ENCODE data around the gene ROR1. TPM values are rescaled to one million over a fixed set of nuclear protein-coding genes. Genes with fewer than 3 reads are reported as not detected.

ROR1 gene
- total and polyA plus RNA-seq, 2 donors (not counting 3 experiments of a cell fraction or from before 2014, with no cell fraction given), result 2.6 to 3.5 TPM

GRCh38 chr1:63804829-63805484 lies 31.1 kb downstream of the ROR1 start:
- intact Hi-C loops (cut with micrococcal nuclease) (no loop called here), dilution Hi-C loops (cut with MboI; ENCODE audit: extremely low pct_ligation_motif_present, low sequenced_read_pairs) (no loop called here)
- no peak overlapping the region for H3K27ac ChIP-seq (ENCODE audit: insufficient read depth, low read depth, low read length)
- H3K4me3 ChIP-seq (replicated peaks in 1 of 3; ENCODE audit: insufficient read depth in 1 of 3, low read depth in 1 of 3, low read length in 3 of 3), result no peak overlapping the region
- no peaks in the 10 kb centered on the region for H3K9me1 ChIP-seq (replicated peaks; ENCODE audit: control insufficient read depth, extremely low read depth, insufficient read depth, low read length)
- H3K9ac ChIP-seq (replicated peaks; ENCODE audit: extremely low read depth, insufficient read depth, low read length), result no peak overlapping the region
- FAIRE-seq (no peak), DNase-seq (ENCODE audit: low read depth, low spot score) (no peak)
- ChIA-PET POLR2A (no interaction called here), CTCF (no interaction called here)
- no peaks in the 10 kb centered on the region for H3K79me2 ChIP-seq (ENCODE audit: control insufficient read depth, insufficient read depth, low read length)
- H2AFZ ChIP-seq (ENCODE audit: low read depth, low read length), result no peak overlapping the region
- no peaks in the 10 kb centered on the region for H4K20me1 ChIP-seq (replicated peaks; ENCODE audit: control insufficient read depth, extremely low read depth, insufficient read depth, low read length)
- H3K4me1 ChIP-seq (ENCODE audit: control insufficient read depth, extremely low read depth, insufficient read depth, low read length), result no peaks in the 10 kb centered on the region
- TF ChIP-seq, protein P1, sequence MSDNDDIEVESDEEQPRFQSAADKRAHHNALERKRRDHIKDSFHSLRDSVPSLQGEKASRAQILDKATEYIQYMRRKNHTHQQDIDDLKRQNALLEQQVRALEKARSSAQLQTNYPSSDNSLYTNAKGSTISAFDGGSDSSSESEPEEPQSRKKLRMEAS (IDR thresholded peaks at IDR 0.05; ENCODE audit: insufficient read depth, insufficient read length), result no peak
- no peak for TF ChIP-seq FOS (IDR thresholded peaks at IDR 0.05; ENCODE audit: borderline replicate concordance, insufficient read depth, low read length)
- no peak for TF ChIP-seq JUN (IDR thresholded peaks at IDR 0.05; ENCODE audit: borderline replicate concordance, insufficient read depth, insufficient read length, low read depth)
- TF ChIP-seq, protein P2, sequence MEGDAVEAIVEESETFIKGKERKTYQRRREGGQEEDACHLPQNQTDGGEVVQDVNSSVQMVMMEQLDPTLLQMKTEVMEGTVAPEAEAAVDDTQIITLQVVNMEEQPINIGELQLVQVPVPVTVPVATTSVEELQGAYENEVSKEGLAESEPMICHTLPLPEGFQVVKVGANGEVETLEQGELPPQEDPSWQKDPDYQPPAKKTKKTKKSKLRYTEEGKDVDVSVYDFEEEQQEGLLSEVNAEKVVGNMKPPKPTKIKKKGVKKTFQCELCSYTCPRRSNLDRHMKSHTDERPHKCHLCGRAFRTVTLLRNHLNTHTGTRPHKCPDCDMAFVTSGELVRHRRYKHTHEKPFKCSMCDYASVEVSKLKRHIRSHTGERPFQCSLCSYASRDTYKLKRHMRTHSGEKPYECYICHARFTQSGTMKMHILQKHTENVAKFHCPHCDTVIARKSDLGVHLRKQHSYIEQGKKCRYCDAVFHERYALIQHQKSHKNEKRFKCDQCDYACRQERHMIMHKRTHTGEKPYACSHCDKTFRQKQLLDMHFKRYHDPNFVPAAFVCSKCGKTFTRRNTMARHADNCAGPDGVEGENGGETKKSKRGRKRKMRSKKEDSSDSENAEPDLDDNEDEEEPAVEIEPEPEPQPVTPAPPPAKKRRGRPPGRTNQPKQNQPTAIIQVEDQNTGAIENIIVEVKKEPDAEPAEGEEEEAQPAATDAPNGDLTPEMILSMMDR (IDR thresholded peaks at IDR 0.05; ENCODE audit: extremely low read depth in 1 of 2, insufficient read depth in 1 of 2, low read depth in 1 of 2, low read length in 2 of 2), result no peak
- TF ChIP-seq POLR2A (IDR thresholded peaks at IDR 0.05; ENCODE audit: low read depth, low read length), result no peak
- TF ChIP-seq EZH2 (IDR thresholded peaks at IDR 0.05; ENCODE audit: borderline replicate concordance, low read depth, low read length, severe bottlenecking), result no peak
- no peak for TF ChIP-seq MYC (IDR thresholded peaks at IDR 0.05; ENCODE audit: low read depth, low read length)
- H3K9me3 ChIP-seq (replicated peaks; ENCODE audit: control insufficient read depth, insufficient read depth, low read length), result no peaks in the 10 kb centered on the region
- H3K36me3 ChIP-seq (ENCODE audit: control insufficient read depth in 2 of 2, extremely low read depth in 1 of 2, insufficient read depth in 2 of 2, low read length in 2 of 2), result no peaks in the 10 kb centered on the region
- no TSS peak for BruUV-seq (replicated peaks)
- no peak overlapping the region for H3K4me2 ChIP-seq (ENCODE audit: insufficient read depth, low read length)
- no peaks in the 10 kb centered on the region for H3K27me3 ChIP-seq (ENCODE audit: control insufficient read depth in 2 of 2, insufficient read depth in 2 of 2, low read length in 2 of 2)

All from endothelial cell of umbilical vein (primary cell).